ENCODE measurements around the gene CCDC85A.

The CCDC85A gene

DNA sequence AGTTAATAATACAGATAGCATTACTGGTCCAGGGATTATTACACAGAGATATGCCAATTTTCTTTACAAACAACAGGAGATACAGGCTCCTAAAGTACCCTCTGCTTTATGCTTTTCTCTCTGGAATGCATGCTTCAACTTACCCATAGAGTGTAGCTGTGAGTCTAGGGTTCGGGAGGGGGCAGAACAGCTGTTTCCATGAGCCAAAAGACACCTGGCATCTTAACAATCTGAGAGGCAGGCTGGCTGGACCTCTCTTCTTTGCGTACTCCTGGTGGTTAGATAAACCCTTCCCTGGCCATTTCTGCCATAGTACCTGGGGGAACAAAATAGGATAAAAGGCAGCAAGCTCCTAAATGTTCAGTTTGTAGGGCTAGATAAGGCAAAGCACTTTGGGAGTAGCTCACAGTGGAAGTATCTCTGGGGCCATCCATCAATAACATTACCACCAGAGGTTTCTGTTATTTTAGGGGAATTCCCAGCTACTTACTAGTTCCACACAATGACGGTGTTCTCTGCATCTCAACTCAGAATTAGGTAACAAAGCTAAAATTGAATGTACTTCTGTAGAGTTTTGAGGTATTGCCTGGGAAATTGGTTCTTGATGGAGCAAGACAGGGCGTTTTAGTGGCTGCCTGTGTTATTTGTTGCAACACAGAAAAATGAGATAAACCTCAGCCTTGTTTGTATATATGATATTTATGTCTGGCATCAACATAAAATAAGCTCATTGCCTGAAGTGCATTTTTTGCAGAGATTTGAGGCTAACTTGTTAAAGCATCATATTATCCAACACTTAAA lies 6.2 kb upstream of the CCDC85A start:
- DNase-seq (no peak), ATAC-seq (replicated peaks) (no peak)
- Mint-ChIP-seq H3K9me3 (no peaks in the 10 kb centered on the region), H3K27ac (no peak overlapping the region), H3K27me3 (peaks cover 11 to 12% of the 10 kb centered on the region in 2 donors), H3K4me1 (ENCODE audit: low read depth in 2 of 2) (no peaks in the 10 kb centered on the region), H3K4me3 (no peak overlapping the region), H3K36me3 (ENCODE audit: insufficient read depth) (no peaks in the 10 kb centered on the region)

GRCh38 chr2:56179931-56180330 lies 3.9 kb upstream of the CCDC85A start:
- Mint-ChIP-seq H3K9me3 (no peaks in the 10 kb centered on the region), H3K36me3 (ENCODE audit: insufficient read depth) (no peaks in the 10 kb centered on the region), H3K4me3 (no peak overlapping the region), H3K27ac (no peak overlapping the region), H3K4me1 (ENCODE audit: low read depth in 2 of 2) (no peaks in the 10 kb centered on the region), H3K27me3 (peaks cover 22 to 27% of the 10 kb centered on the region in 2 donors)
- no peak for DNase-seq
- no peak for ATAC-seq (replicated peaks)

DNA sequence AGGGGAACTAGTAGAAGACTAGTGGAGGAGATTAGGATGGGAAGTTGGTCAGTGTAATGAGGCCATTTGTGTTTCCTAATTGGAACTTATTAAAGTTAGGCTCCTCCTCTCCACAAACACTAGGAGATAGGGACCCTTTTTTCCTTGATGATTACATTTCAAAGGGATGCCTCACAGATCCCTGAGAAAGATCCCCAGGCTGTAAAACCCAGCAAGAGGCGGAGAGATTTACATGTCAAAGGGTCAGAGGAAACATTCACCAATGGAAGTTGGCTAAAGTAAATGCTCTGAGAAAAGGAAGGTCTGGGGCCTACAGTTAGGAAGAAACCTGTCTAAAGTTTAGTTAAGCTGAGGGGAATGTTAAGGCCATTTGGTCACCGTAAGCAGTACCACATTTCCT lies 1.4 kb upstream of the CCDC85A start:
- H3K27me3 Mint-ChIP-seq: peaks cover 47 to 52% of the 10 kb centered on the region in 2 donors
- no peak overlapping the region for H3K4me3 Mint-ChIP-seq
- no peak for DNase-seq

GRCh38 chr2:56184500-56185011 lies 766 bp downstream of the CCDC85A start:
- Mint-ChIP-seq H3K27me3 (peaks cover 56 to 67% of the 10 kb centered on the region in 2 donors), H3K36me3 (ENCODE audit: insufficient read depth) (no peaks in the 10 kb centered on the region), H3K27ac (no peak overlapping the region), H3K9me3 (peaks cover 0 to 1% of the 10 kb centered on the region in 2 donors), H3K4me1 (ENCODE audit: low read depth in 2 of 2) (peaks cover 0 to 3% of the 10 kb centered on the region in 2 donors), H3K4me3 (no peak overlapping the region)
- ATAC-seq (replicated peaks) (no peak), DNase-seq (no peak)

More for the DNA sequence above, 1.4 kb upstream of the CCDC85A start:
- H3K36me3 Mint-ChIP-seq (ENCODE audit: insufficient read depth): no peaks in the 10 kb centered on the region
- ATAC-seq (replicated peaks): no peak
- H3K4me1 Mint-ChIP-seq (ENCODE audit: low read depth in 2 of 2): peaks cover 0 to 3% of the 10 kb centered on the region in 2 donors
- H3K27ac Mint-ChIP-seq: no peak overlapping the region
- no peaks in the 10 kb centered on the region for H3K9me3 Mint-ChIP-seq

DNA sequence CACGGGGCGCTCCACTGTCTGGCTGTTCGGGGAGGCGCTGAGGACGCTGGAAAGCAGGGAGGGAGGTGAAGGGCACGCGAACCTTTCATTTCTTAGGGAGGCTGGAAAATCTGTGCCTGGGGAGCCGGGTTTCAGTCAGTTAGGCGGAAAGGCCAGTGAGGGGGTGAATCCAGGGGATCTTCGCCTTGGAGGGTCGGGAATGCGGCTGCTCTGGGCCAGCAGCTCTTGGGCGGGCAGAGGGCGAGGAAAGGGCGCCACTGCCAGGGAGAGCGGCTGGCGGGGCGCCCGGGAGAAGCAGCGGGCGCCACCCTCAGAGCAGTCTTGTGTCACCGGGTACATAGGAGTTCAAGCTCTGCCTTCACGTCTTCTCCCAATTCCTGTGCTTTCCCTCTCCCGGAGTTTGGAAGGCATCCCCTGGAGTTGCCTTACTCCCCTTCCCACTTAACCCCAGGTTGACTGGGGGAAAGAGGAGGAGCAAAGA lies 1.4 kb downstream of the CCDC85A start:
- no peak for ATAC-seq (replicated peaks)
- no peaks in the 10 kb centered on the region for H3K36me3 Mint-ChIP-seq (ENCODE audit: insufficient read depth)
- peaks cover 0 to 3% of the 10 kb centered on the region in 2 donors for H3K4me1 Mint-ChIP-seq (ENCODE audit: low read depth in 2 of 2)
- no peak for DNase-seq
- peak overlapping the region in 1 of 2 donors; percentile 58 for H3K4me3 Mint-ChIP-seq
- no peak overlapping the region for H3K27ac Mint-ChIP-seq
- H3K9me3 Mint-ChIP-seq: peaks cover 0 to 1% of the 10 kb centered on the region in 2 donors
- peaks cover 56 to 67% of the 10 kb centered on the region in 2 donors for H3K27me3 Mint-ChIP-seq

- ATAC-seq (replicated peaks) (no peak), DNase-seq (no peak)
- Mint-ChIP-seq H3K27ac (no peak overlapping the region), H3K4me1 (ENCODE audit: low read depth in 2 of 2) (peaks cover 0 to 3% of the 10 kb centered on the region in 2 donors), H3K27me3 (peaks cover 56 to 67% of the 10 kb centered on the region in 2 donors), H3K36me3 (ENCODE audit: insufficient read depth) (no peaks in the 10 kb centered on the region), H3K9me3 (peaks cover 0 to 1% of the 10 kb centered on the region in 2 donors), H3K4me3 (peak overlapping the region in 1 of 2 donors; percentile 58)
Observed at GRCh38 chr2:56185582-56186046, 1.8 kb downstream of the CCDC85A start.

GRCh38 chr2:56191617-56192016 lies 7.8 kb downstream of the CCDC85A start:
- no peaks in the 10 kb centered on the region for H3K36me3 Mint-ChIP-seq (ENCODE audit: insufficient read depth)
- no peak overlapping the region for H3K27ac Mint-ChIP-seq
- H3K9me3 Mint-ChIP-seq: peaks cover 7 to 9% of the 10 kb centered on the region in 2 donors
- H3K27me3 Mint-ChIP-seq: peaks cover 17 to 33% of the 10 kb centered on the region in 2 donors
- no peak for ATAC-seq (replicated peaks)
- H3K4me3 Mint-ChIP-seq: no peak overlapping the region
- no peak for DNase-seq
- no peaks in the 10 kb centered on the region for H3K4me1 Mint-ChIP-seq (ENCODE audit: low read depth in 2 of 2)

GRCh38 chr2:56192664-56193305 lies 9.0 kb downstream of the CCDC85A start:
- H3K9me3 Mint-ChIP-seq: peaks cover 5 to 9% of the 10 kb centered on the region in 2 donors
- DNase-seq: no peak
- H3K27me3 Mint-ChIP-seq: peaks cover 6 to 21% of the 10 kb centered on the region in 2 donors
- no peaks in the 10 kb centered on the region for H3K36me3 Mint-ChIP-seq (ENCODE audit: insufficient read depth)
- no peak overlapping the region for H3K4me3 Mint-ChIP-seq
- H3K4me1 Mint-ChIP-seq (ENCODE audit: low read depth in 2 of 2): no peaks in the 10 kb centered on the region
- H3K27ac Mint-ChIP-seq: no peak overlapping the region
- no peak for ATAC-seq (replicated peaks)

DNA sequence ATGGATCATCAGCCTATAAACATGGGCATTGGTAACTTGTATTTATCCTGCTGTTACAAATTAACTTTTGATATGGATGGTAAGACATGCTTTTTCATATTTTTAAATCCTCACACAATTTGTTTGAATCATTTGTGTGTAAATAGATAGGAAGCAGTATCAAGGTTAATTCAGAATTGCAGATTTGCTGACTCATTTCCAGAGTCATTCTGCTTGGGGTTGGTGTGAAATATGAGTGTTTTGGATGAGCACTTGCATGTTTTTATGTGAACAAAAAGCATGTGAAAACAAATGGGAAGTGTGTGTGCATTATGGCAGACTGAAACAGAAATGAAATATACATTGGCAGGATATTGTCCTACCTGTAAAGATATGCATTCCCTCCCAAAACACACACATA lies 11.8 kb downstream of the CCDC85A start:
- no peaks in the 10 kb centered on the region for H3K36me3 Mint-ChIP-seq (ENCODE audit: insufficient read depth)
- no peaks in the 10 kb centered on the region for H3K4me1 Mint-ChIP-seq (ENCODE audit: low read depth in 2 of 2)
- H3K27ac Mint-ChIP-seq: no peak overlapping the region
- H3K9me3 Mint-ChIP-seq: peaks cover 5 to 9% of the 10 kb centered on the region in 2 donors
- ATAC-seq (replicated peaks) (no peak), DNase-seq (no peak)
- H3K4me3 Mint-ChIP-seq: no peak overlapping the region
- peaks cover 0 to 10% of the 10 kb centered on the region in 2 donors for H3K27me3 Mint-ChIP-seq

DNA sequence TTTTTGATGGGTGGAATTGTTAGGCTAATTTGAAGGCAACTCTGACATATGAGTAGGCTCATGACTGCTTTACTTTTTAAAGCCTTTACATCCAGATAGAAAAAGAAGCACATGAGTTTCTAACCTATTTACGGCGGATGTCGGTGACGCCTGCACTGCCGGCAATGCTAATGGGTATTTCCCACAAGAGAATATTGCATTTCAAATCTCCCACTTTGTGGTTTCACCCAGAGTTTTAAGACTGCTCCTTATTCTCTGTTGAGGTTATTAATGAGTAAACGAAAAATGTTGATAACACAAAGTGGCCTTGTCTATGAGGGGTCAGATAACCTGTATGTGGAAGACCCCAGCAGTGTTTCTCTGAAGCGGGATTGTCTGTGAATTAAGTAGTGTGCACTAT lies 14.0 kb downstream of the CCDC85A start:
- ATAC-seq (replicated peaks) (no peak), DNase-seq (no peak)
- Mint-ChIP-seq H3K4me3 (no peak overlapping the region), H3K4me1 (ENCODE audit: low read depth in 2 of 2) (no peaks in the 10 kb centered on the region), H3K27me3 (no peaks in the 10 kb centered on the region), H3K36me3 (ENCODE audit: insufficient read depth) (no peaks in the 10 kb centered on the region), H3K27ac (no peak overlapping the region), H3K9me3 (peaks cover 0 to 3% of the 10 kb centered on the region in 2 donors)

DNA sequence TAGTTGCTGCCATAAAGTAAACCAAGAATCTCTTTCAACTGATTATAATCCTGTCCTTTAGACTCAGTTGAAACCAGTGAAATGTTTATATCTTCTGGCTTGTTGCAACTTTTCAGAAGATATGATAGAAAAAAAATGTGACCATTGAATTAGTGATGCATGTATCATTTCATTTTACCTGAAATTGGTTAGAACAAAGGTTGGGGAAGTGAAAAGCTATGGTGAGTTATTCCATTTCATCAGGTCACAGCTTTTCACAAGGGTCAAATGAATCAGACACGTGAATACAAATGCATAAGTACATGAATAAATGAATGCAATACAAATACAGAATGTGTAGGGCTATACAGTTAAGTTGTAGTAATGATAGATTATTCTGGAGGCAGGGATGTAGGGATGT lies 15.1 kb downstream of the CCDC85A start:
- ATAC-seq (replicated peaks) (no peak), DNase-seq (no peak)
- Mint-ChIP-seq H3K36me3 (ENCODE audit: insufficient read depth) (no peaks in the 10 kb centered on the region), H3K4me1 (ENCODE audit: low read depth in 2 of 2) (no peaks in the 10 kb centered on the region), H3K27me3 (no peaks in the 10 kb centered on the region), H3K9me3 (peaks cover 0 to 5% of the 10 kb centered on the region in 2 donors), H3K27ac (no peak overlapping the region), H3K4me3 (no peak overlapping the region)

GRCh38 chr2:56199492-56199891 lies 15.7 kb downstream of the CCDC85A start:
- Mint-ChIP-seq H3K9me3 (peaks cover 0 to 5% of the 10 kb centered on the region in 2 donors), H3K4me3 (no peak overlapping the region), H3K27me3 (no peaks in the 10 kb centered on the region), H3K27ac (no peak overlapping the region), H3K36me3 (ENCODE audit: insufficient read depth) (no peaks in the 10 kb centered on the region), H3K4me1 (ENCODE audit: low read depth in 2 of 2) (no peaks in the 10 kb centered on the region)
- DNase-seq (no peak), ATAC-seq (replicated peaks) (no peak)

DNA sequence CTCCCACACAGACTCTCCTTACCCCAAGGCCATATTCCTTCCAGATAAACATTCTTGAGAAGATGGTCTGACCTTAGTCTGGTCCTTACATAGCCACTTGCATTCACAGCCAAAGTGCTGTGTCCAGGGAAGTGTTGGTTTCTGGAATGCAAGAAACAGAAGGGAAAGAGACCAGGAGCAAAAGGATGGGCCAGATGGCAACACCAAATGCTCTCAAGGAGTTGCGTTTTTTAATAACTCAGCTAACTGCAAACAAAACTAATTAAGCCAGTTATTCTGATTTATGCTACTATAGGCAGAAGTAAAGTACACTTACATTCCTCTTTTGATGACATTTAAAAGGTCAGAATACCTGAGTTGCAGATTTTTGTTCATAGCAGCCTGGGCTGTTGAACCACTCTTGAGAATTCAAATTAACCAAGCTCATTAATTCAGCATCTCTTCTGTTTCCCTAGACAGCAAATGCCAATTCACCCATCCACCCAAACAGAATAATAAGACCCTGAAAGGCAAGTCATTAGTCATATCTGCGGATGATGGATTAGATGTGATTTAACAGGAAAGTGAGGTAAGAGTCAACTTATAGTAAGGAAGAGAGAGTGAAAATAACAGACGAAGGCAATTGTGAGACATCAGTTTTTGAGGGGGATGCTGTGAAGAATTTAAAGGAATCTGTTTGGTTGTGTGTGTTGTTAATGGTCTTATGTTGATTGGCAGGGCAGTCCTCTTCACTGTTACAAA lies 18.8 kb downstream of the CCDC85A start:
- no peak overlapping the region for H3K4me3 Mint-ChIP-seq
- H3K27me3 Mint-ChIP-seq: no peaks in the 10 kb centered on the region
- H3K36me3 Mint-ChIP-seq (ENCODE audit: insufficient read depth): no peaks in the 10 kb centered on the region
- no peaks in the 10 kb centered on the region for H3K4me1 Mint-ChIP-seq (ENCODE audit: low read depth in 2 of 2)
- H3K9me3 Mint-ChIP-seq: peaks cover 8 to 10% of the 10 kb centered on the region in 2 donors
- DNase-seq (no peak), ATAC-seq (replicated peaks) (no peak)
- H3K27ac Mint-ChIP-seq: no peak overlapping the region

All from effector memory CD8-positive, alpha-beta T cell (primary cell).